Prostate gland (tissue), 2 donors: ENCODE results near the gene ARCN1. TPM values are rescaled to one million over a fixed set of nuclear protein-coding genes. Genes with fewer than 3 reads are reported as not detected.

Experiments
- DNase-seq: peaks from one replicate; pipeline ENCODE4 v3.0.0-alpha.2; 2019; ENCODE audit warnings: low spot score
- H3K27ac ChIP-seq, 2 donors: fragments of 200-600 bp; sonication (generic); 2 replicates each; pipeline ENCODE4 v1.5.1; 2017 to 2019
- H3K27me3 ChIP-seq: fragments of 200-600 bp; sonication (generic); replicated peaks from 2 replicates; pipeline ENCODE4 v1.5.1; 2019; ENCODE audit not compliant: insufficient read depth
- H3K36me3 ChIP-seq, 2 donors: fragments of 200-600 bp; sonication (generic); 1 replicate in 1 of 2; 2 replicates in 1 of 2; pipeline versions ENCODE4 v1.5.1 to v1.8.1; 2017 to 2019
- H3K4me1 ChIP-seq: fragments of 200-600 bp; sonication (generic); replicated peaks from 2 replicates; pipeline ENCODE4 v1.5.1; 2019
- H3K4me3 ChIP-seq, 2 donors: fragments of 200-600 bp; sonication (generic); 2 replicates each; pipeline ENCODE4 v1.5.1; 2017 to 2019
- H3K9me3 ChIP-seq: fragments of 200-600 bp; sonication (generic); 2 replicates; pipeline ENCODE4 v1.5.1; 2017
- CTCF ChIP-seq, 4 experiments: fragments of 200-600 bp in 2 of 4; fragments of 450-650 bp in 2 of 4; sonication (generic) in 2 of 4; IDR thresholded peaks; 1 replicate in 3 of 4; 2 replicates in 1 of 4; pipeline ENCODE4 v1.5.1; 2016 to 2019; ENCODE audit warnings: antibody characterized with exemption in 4 of 4, mild to moderate bottlenecking in 2 of 4, moderate library complexity in 2 of 4
- POLR2A ChIP-seq: fragments of 450-650 bp; IDR thresholded peaks from one replicate; pipeline ENCODE4 v1.6.1; 2016; ENCODE audit warnings: antibody characterized with exemption, mild to moderate bottlenecking
- POLR2AphosphoS5 ChIP-seq: sonication (generic); formaldehyde crosslinking; IDR thresholded peaks from one replicate; pipeline ENCODE4 v1.6.1; 2017; ENCODE audit warnings: antibody characterized with exemption
- WGBS: methylation state at CpG from one replicate; pipeline ENCODE4 v1.1.5; 2018; 5-methylcytosine and 5-hydroxymethylcytosine counted together
- intact Hi-C: fragments of 100-400 bp; cut with DNase I; formaldehyde crosslinking; loops from one replicate; pipeline ENCODE4 v1.14.2; 2022
- total RNA-seq, 2 donors: library from RNA; depleted of rRNA; stranded (reverse); fragments of >200 nt; gene quantifications; one replicate each; pipeline ENCODE4 v1.1.0, GENCODE V29; 2016

ARCN1 gene
- total RNA-seq, 2 donors from 2014 or later: 108 to 132 TPM

- WGBS: 70% methylated on average over 5 of the region's 5 CpGs
- peaks cover 11% of the 10 kb centered on the region for H3K4me1 ChIP-seq
- DNase-seq: no peak
Measured at GRCh38 chr11:118615976-118616371, 43.8 kb downstream of the ARCN1 start.

GRCh38 chr11:118618115-118618990 lies 46.1 kb downstream of the ARCN1 start:
- intact Hi-C loops: no loop called here
- peaks cover 20% of the 10 kb centered on the region for H3K4me1 ChIP-seq
- H3K9me3 ChIP-seq: no peaks in the 10 kb centered on the region
- H3K4me3 ChIP-seq: no peak overlapping the region
- no peaks in the 10 kb centered on the region for H3K36me3 ChIP-seq
- peak; percentile 52 for DNase-seq
- no peak for TF ChIP-seq POLR2A
- peak; percentile 25 for TF ChIP-seq POLR2AphosphoS5
- WGBS: 20% methylated on average over 11 of the region's 11 CpGs
- H3K27me3 ChIP-seq: no peaks in the 10 kb centered on the region
- peak overlapping the region; percentile 83 to 87 for H3K27ac ChIP-seq

More at GRCh38 chr11:118615976-118616371, 43.8 kb downstream of the ARCN1 start:
- Histone ChIP-seq H3K9me3 (no peaks in the 10 kb centered on the region), H3K27me3 (no peaks in the 10 kb centered on the region), H3K27ac (no peak overlapping the region), H3K36me3 (no peaks in the 10 kb centered on the region), H3K4me3 (no peak overlapping the region)
- intact Hi-C loops: no loop called here
- TF ChIP-seq POLR2AphosphoS5 (no peak), CTCF (IDR thresholded peaks at IDR 0.05) (no peak), POLR2A (no peak)

GRCh38 chr11:118618991-118619375 lies 46.8 kb downstream of the ARCN1 start:
- TF ChIP-seq POLR2A (no peak), CTCF (IDR thresholded peaks at IDR 0.05) (no peak), POLR2AphosphoS5 (no peak)
- no peak overlapping the region for H3K4me3 ChIP-seq
- 22% methylated on average over 4 of the region's 4 CpGs for WGBS
- no peaks in the 10 kb centered on the region for H3K27me3 ChIP-seq
- DNase-seq: no peak
- H3K36me3 ChIP-seq: no peaks in the 10 kb centered on the region
- peak overlapping the region; percentile 83 to 87 for H3K27ac ChIP-seq
- intact Hi-C loops: no loop called here
- no peaks in the 10 kb centered on the region for H3K9me3 ChIP-seq
- H3K4me1 ChIP-seq: peaks cover 20% of the 10 kb centered on the region

GRCh38 chr11:118619444-118620197 lies 47.4 kb downstream of the ARCN1 start:
- H3K4me1 ChIP-seq: peaks cover 20% of the 10 kb centered on the region
- 25% methylated on average over 6 of the region's 6 CpGs for WGBS
- intact Hi-C loops: no loop called here
- H3K9me3 ChIP-seq: no peaks in the 10 kb centered on the region
- DNase-seq: no peak
- no peaks in the 10 kb centered on the region for H3K36me3 ChIP-seq
- peak overlapping the region; percentile 83 to 87 for H3K27ac ChIP-seq
- no peaks in the 10 kb centered on the region for H3K27me3 ChIP-seq
- H3K4me3 ChIP-seq: no peak overlapping the region
- TF ChIP-seq CTCF (IDR thresholded peaks at IDR 0.05): no peak
- TF ChIP-seq POLR2AphosphoS5: peak; percentile 58
- TF ChIP-seq POLR2A: peak; percentile 15

GRCh38 chr11:118620529-118621070 lies 48.4 kb downstream of the ARCN1 start:
- intact Hi-C loops: no loop called here
- no peaks in the 10 kb centered on the region for H3K36me3 ChIP-seq
- peaks cover 20% of the 10 kb centered on the region for H3K4me1 ChIP-seq
- peak overlapping the region; percentile 83 to 87 for H3K27ac ChIP-seq
- 62% methylated on average over 7 of the region's 7 CpGs for WGBS
- DNase-seq: no peak
- TF ChIP-seq CTCF (IDR thresholded peaks at IDR 0.05): no peak
- H3K9me3 ChIP-seq: no peaks in the 10 kb centered on the region
- no peaks in the 10 kb centered on the region for H3K27me3 ChIP-seq
- peak overlapping the region in 1 of 2 donors; percentile 45 for H3K4me3 ChIP-seq
